RKO (cell line): ENCODE results near the gene ALX4.
A peak's percentile ranks its signal among the peaks of the same experiment; 100 is the strongest.

Experiments used
- DNase-seq: peaks from one replicate; pipeline ENCODE4 v3.0.0-alpha.2; 2016; ENCODE audit warnings: low spot score

Gene ALX4

GRCh38 chr11:44244639-44245310 lies 65.2 kb downstream of the ALX4 start:
- DNase-seq: no peak

- DNase-seq: no peak
Observed at GRCh38 chr11:44243595-44244343, 66.2 kb downstream of the ALX4 start.

- no peak for DNase-seq
Observed at GRCh38 chr11:44243086-44243485, 66.9 kb downstream of the ALX4 start.

GRCh38 chr11:44241851-44242250 lies 68.1 kb downstream of the ALX4 start:
- DNase-seq: no peak

- no peak for DNase-seq
Observed at GRCh38 chr11:44237156-44237555, 72.8 kb downstream of the ALX4 start.

GRCh38 chr11:44236296-44236695 lies 73.6 kb downstream of the ALX4 start:
- no peak for DNase-seq

GRCh38 chr11:44235765-44236201 lies 74.2 kb downstream of the ALX4 start:
- no peak for DNase-seq

GRCh38 chr11:44229624-44230023 lies 80.3 kb downstream of the ALX4 start:
- DNase-seq: no peak

- no peak for DNase-seq
Observed at GRCh38 chr11:44229098-44229497, 80.8 kb downstream of the ALX4 start.

GRCh38 chr11:44228379-44228778 lies 81.6 kb downstream of the ALX4 start:
- DNase-seq: no peak

GRCh38 chr11:44226945-44227344 lies 83.0 kb downstream of the ALX4 start:
- DNase-seq: no peak

- no peak for DNase-seq
Observed at GRCh38 chr11:44226490-44226889, 83.4 kb downstream of the ALX4 start.

- DNase-seq: no peak
Observed at GRCh38 chr11:44224867-44225501, 85.0 kb downstream of the ALX4 start.

- peak; percentile 9 for DNase-seq
Observed at GRCh38 chr11:44223238-44223637, 86.7 kb downstream of the ALX4 start.

- no peak for DNase-seq
Observed at GRCh38 chr11:44221992-44222391, 87.9 kb downstream of the ALX4 start.

GRCh38 chr11:44221456-44221855 lies 88.5 kb downstream of the ALX4 start:
- DNase-seq: no peak

GRCh38 chr11:44219830-44220796 lies 89.8 kb downstream of the ALX4 start:
- DNase-seq: no peak

GRCh38 chr11:44217432-44217831 lies 92.5 kb downstream of the ALX4 start:
- DNase-seq: no peak

- DNase-seq: no peak
Observed at GRCh38 chr11:44213148-44213547, 96.8 kb downstream of the ALX4 start.

- DNase-seq: no peak
Observed at GRCh38 chr11:44212128-44212527, 97.8 kb downstream of the ALX4 start.
